ENCODE results near the gene ZNF414.

DNA sequence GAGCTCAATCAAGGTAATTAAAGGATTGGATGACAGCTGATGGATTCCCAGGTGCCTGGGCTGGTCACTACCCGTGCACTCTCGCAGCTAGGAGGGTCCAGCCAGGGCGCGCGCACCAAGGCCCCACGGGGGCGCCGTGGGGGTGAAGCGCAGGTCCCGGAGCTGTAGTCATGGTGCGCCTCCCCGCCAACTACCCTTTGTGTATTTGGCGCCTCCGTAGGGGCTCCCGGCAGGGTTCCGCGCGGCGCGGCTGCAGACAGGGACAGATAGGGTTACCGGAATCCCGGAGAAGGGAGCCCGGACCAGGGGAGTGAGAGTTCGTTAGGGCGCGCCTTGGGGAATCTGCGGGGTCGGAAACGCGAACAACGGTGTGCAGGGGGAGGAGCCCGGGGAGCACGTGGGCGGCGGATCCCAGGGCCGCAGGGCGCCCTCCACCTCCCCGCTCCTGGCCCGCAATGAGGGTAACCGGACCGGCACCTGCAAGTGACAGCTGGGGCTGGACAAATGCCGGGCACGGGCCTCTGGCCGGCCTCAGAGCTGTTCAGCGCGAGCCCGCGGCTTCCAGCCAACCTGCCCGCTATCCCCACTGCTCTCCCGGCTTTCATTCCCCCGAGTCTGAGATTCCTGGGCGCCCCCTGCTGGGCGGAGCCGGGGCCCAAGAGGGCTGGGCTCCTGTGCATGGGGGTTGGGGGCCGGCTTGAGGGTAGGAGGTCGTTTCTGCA is 8.1 kb downstream of the ZNF414 start:
- TF ChIP-seq, protein P1, sequence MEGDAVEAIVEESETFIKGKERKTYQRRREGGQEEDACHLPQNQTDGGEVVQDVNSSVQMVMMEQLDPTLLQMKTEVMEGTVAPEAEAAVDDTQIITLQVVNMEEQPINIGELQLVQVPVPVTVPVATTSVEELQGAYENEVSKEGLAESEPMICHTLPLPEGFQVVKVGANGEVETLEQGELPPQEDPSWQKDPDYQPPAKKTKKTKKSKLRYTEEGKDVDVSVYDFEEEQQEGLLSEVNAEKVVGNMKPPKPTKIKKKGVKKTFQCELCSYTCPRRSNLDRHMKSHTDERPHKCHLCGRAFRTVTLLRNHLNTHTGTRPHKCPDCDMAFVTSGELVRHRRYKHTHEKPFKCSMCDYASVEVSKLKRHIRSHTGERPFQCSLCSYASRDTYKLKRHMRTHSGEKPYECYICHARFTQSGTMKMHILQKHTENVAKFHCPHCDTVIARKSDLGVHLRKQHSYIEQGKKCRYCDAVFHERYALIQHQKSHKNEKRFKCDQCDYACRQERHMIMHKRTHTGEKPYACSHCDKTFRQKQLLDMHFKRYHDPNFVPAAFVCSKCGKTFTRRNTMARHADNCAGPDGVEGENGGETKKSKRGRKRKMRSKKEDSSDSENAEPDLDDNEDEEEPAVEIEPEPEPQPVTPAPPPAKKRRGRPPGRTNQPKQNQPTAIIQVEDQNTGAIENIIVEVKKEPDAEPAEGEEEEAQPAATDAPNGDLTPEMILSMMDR (IDR thresholded peaks at IDR 0.05), result peak; percentile 84 to 93 (median 92)
- TF ChIP-seq POLR2A (IDR thresholded peaks at IDR 0.05), result peak; percentile 15
